Measurements from ENCODE around the gene LRRC3.

LRRC3 gene

DNA sequence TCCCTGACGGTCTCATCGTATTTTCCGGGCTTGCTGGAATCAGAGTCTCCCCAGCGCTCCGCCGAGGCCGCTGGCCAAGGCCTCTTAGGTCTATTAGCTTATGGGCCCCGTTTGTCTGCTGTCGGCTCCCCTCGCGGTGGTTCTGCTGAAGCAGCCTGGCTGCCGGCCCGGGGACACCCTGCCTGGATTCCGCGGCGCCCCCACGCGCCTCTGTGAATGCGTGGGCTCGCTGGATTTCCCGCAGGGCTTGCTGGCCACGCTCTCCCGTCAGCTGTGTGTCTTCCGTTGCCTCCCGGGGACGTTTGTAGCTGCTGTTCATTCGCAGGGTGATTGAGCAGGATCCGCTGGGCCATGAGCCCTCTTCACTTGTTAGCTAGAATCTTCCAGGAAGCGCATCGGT, 8.4 kb downstream of the LRRC3 start:
- H3K36me3 ChIP-seq (ENCODE audit: control insufficient read depth, insufficient read depth, low read length), result no peaks in the 10 kb centered on the region
- H3K4me2 ChIP-seq (ENCODE audit: low read length), result no peak overlapping the region
- no peaks in the 10 kb centered on the region for H3K79me2 ChIP-seq
- no peak overlapping the region for H3K9ac ChIP-seq
- no peak overlapping the region for H3K4me3 ChIP-seq (ENCODE audit: low read depth, low read length)
- H3K27ac ChIP-seq, result no peak overlapping the region
- no peak overlapping the region for H2AFZ ChIP-seq
- no peaks in the 10 kb centered on the region for H3K27me3 ChIP-seq (ENCODE audit: control insufficient read depth, insufficient read depth, low read length)
- H3K9me3 ChIP-seq (ENCODE audit: control insufficient read depth, low read length), result no peaks in the 10 kb centered on the region
- TF ChIP-seq, protein P1, sequence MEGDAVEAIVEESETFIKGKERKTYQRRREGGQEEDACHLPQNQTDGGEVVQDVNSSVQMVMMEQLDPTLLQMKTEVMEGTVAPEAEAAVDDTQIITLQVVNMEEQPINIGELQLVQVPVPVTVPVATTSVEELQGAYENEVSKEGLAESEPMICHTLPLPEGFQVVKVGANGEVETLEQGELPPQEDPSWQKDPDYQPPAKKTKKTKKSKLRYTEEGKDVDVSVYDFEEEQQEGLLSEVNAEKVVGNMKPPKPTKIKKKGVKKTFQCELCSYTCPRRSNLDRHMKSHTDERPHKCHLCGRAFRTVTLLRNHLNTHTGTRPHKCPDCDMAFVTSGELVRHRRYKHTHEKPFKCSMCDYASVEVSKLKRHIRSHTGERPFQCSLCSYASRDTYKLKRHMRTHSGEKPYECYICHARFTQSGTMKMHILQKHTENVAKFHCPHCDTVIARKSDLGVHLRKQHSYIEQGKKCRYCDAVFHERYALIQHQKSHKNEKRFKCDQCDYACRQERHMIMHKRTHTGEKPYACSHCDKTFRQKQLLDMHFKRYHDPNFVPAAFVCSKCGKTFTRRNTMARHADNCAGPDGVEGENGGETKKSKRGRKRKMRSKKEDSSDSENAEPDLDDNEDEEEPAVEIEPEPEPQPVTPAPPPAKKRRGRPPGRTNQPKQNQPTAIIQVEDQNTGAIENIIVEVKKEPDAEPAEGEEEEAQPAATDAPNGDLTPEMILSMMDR (IDR thresholded peaks at IDR 0.05), result no peak
- no peaks in the 10 kb centered on the region for H3K4me1 ChIP-seq

DNA sequence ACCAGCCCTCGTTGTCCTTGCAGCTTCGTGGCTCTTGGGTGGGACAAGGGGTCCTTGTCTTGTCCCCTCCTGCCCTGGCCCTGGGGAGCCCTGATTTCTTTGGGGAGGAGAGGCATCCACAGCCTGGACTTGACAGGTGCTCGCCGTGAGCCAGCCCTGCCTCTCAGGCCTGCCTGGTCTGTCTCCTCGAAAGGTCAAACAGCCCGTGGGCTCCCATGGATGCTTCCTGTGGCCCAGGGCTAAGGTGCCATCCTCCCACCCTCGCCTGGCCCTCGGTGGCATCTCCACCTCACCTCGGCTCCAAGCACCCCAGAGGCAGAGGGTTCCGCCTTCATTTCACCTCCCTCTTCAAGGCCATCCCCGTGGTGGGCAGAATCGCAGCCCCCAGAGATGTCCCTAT, 9.0 kb downstream of the LRRC3 start:
- Histone ChIP-seq H3K4me1 (no peaks in the 10 kb centered on the region), H3K27ac (no peak overlapping the region), H3K27me3 (ENCODE audit: control insufficient read depth, insufficient read depth, low read length) (no peaks in the 10 kb centered on the region), H3K36me3 (ENCODE audit: control insufficient read depth, insufficient read depth, low read length) (no peaks in the 10 kb centered on the region), H3K9me3 (ENCODE audit: control insufficient read depth, low read length) (no peaks in the 10 kb centered on the region), H3K4me3 (ENCODE audit: low read depth, low read length) (no peak overlapping the region), H3K79me2 (no peaks in the 10 kb centered on the region), H3K4me2 (ENCODE audit: low read length) (no peak overlapping the region), H2AFZ (no peak overlapping the region), H3K9ac (no peak overlapping the region)
- TF ChIP-seq, protein P1 (IDR thresholded peaks at IDR 0.05), result no peak

DNA sequence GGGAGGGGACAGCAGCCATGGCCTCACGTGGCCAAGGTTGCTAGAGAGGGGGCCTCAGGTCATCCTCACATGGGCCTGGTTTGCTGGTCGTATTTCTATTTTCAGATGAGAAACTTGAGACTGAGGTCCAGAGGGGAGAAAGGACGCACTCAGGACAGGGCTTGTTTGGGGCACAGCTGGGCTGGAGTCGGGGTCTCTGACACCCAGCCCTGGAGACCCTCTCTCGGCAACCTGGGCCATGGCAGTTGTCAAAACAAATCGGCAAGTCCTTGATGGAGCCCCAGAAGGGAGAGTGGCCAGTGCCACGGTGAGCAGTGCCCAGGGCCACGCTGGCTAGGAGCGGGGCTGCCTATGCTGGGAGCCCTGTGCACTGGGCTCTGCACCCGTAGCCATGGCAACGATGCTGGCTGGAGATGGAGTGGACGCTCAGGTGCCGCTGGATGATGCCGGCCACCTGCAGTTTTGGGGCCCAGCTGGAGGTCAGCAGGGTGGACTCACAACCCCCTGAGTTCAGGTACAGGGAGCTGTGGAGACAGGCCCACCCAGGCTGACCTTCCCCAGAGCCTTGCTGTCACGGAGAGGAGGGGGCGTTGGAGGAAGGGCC, 11.1 kb downstream of the LRRC3 start:
- Histone ChIP-seq H3K9ac (no peak overlapping the region), H3K4me3 (ENCODE audit: low read depth, low read length) (no peak overlapping the region), H3K4me2 (ENCODE audit: low read length) (no peak overlapping the region), H3K79me2 (no peaks in the 10 kb centered on the region), H3K36me3 (ENCODE audit: control insufficient read depth, insufficient read depth, low read length) (no peaks in the 10 kb centered on the region), H2AFZ (no peak overlapping the region), H3K27me3 (ENCODE audit: control insufficient read depth, insufficient read depth, low read length) (no peaks in the 10 kb centered on the region), H3K9me3 (ENCODE audit: control insufficient read depth, low read length) (no peaks in the 10 kb centered on the region), H3K27ac (no peak overlapping the region), H3K4me1 (no peaks in the 10 kb centered on the region)
- TF ChIP-seq, protein P1 (IDR thresholded peaks at IDR 0.05), result no peak

DNA sequence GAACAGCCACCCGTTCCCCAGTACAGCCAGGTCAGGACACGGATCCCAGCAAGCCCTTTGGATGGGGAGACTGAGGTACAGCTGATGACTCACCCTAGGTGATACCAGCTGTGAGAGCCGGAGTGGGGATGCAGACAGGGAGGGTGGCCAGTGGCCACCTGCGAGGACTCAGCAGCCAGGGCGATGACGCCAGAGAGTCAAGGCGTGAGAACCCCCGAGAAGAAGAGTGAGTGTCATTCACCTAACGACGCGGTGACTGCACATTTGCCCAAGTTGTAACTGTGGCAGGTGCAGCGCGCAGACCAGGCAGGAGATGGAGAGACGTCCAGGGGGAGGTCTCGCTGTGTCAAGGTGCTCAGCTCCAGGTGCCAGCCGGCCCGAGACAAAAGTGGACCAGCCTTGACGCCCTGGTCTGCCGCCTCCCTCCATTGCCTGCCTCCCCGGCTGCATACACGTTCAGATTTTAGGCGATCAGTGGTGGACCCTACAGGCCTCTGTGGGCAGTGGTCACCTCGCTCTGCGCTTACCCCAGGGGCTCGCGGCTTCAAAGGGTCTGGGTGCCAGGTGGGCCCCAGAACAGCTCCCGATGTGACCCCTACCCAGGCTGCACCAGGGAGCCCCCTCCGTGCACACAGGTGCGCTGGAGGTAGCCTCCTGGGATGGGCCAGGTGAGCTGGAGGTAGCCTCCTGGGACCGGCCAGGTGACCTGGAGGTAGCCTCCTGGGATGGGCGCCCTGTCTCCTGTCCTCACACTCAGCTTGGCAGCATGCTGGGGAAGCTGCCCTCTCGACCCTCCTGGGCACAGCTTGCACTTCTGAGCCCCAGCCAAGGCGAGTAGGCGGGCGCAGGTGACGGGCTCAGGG, 11.9 kb downstream of the LRRC3 start:
- Histone ChIP-seq H3K27me3 (ENCODE audit: control insufficient read depth, insufficient read depth, low read length) (no peaks in the 10 kb centered on the region), H3K4me3 (ENCODE audit: low read depth, low read length) (no peak overlapping the region), H3K9me3 (ENCODE audit: control insufficient read depth, low read length) (no peaks in the 10 kb centered on the region), H3K4me1 (no peaks in the 10 kb centered on the region), H2AFZ (no peak overlapping the region), H3K9ac (no peak overlapping the region), H3K79me2 (no peaks in the 10 kb centered on the region), H3K27ac (no peak overlapping the region), H3K4me2 (ENCODE audit: low read length) (no peak overlapping the region), H3K36me3 (ENCODE audit: control insufficient read depth, insufficient read depth, low read length) (no peaks in the 10 kb centered on the region)
- TF ChIP-seq, protein P1 (IDR thresholded peaks at IDR 0.05), result no peak

Measured in parathyroid adenoma (tissue), 2 donors.